Airway epithelial cell (primary cell): ENCODE data around the gene SLC38A3. TPM values are rescaled to one million over a fixed set of nuclear protein-coding genes. Genes with fewer than 3 reads are reported as not detected.

ENCODE experiments used
- total RNA-seq: library from RNA; depleted of rRNA; stranded (reverse); fragments of >200 nt; gene quantifications from 2 replicates; pipeline ENCODE4 v1.2.3, GENCODE V29; 2015

SLC38A3 gene
- 0.23 TPM in 1 of 2 replicates, not detected in the other for total RNA-seq

DNA sequence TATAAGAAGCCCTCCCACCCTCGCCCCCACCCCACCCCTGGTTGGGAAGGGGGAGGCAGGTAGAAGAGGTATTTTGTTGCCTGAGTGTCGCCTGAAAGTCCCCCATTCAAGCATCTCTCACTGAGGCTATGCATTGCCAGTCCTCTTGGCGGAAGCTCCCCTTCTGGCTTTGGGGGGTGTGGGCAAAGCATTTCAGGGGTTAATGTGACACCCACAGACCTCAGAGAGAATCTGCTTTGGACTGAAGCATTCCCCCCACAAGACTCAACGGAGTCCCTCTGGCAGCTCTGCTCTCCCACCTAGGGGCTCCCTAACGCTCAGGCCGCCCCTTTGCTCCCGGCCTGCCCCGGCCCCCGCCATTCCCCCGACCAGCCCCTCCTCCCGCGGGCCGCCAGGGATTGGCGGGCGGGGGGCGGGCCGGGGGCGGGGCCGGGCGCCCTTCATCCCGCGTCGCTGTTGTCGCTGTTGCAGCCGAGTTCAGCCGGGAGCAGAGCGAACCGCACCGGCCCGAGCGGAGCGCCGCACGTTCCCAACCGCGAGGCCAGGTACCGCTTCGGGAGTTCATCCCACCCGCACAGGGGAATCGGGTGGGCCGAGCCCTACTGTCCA is at the start of gene SLC38A3:
Gene SLC38A3, plus strand, starts transcription at position 468 of the 609 bp plus-strand sequence. CDS start 8,929 bp downstream, outside the sequence.

DNA sequence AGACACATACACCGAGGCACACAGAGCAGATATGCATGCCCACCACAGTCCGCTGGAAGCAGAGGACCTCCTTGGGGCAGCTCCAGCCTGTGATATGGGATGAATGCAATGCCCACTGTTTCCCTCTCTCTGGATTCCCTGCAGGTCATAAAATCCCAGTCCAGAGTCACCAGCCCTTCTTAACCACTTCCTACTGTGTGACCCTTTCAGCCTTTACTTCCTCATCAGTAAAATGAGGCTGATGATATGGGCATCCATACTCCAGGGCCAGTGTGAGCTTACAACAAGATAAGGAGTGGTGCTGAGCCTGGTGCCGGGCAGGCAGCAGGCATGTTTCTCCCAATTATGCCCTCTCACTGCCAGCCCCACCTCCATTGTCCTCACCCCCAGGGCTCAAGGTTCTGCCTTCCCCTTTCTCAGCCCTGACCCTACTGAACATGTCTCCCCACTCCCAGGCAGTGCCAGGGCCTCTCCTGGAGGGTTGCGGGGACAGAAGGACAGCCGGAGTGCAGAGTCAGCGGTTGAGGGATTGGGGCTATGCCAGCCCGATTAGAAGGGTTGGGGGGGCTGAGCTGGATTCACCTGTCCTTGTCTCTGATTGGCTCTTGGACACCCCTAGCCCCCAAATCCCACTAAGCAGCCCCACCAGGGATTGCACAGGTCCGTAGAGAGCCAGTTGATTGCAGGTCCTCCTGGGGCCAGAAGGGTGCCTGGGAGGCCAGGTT is 14.0 kb upstream of the SLC38A3 start, which contains the start of gene GNAT1:
Gene GNAT1, plus strand, starts transcription at position 675 of the 725 bp plus-strand sequence. CDS start 116 bp downstream, outside the sequence.

DNA sequence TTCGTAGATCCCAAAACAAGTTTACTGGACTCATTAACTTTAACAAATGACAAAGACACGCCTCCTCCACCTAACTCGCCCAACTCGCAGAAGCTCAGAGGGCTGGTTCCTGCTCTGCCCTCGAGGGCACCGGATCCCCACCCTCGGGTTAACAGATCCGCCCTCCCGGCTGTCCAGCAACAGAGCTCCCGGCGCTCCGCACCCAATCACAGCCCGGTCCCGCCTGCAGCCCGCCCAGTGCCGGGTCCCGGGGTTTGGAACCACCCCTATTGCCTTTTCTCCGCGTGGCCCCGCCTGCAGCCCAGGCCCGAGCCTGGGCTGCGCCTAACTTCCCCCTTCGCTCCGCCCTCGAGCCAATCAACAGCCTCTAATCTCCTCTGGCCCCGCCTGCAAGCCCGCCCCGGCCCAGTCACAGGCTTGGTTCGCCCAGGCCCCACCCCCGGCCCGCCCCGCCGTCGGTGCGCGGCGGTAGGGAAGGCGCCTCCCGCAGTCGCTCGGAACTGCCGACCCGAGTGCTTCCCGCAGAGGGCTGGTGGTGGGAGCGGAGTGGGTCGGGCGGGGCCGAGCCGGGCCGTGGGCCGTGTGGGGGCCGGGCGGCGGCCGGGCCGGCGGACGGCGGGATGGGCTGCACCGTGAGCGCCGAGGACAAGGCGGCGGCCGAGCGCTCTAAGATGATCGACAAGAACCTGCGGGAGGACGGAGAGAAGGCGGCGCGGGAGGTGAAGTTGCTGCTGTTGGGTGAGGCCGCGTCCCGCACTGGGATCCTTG is 30.8 kb downstream of the SLC38A3 start, which contains the start of gene GNAI2:
Gene GNAI2, plus strand, starts transcription at position 489 of the 768 bp plus-strand sequence. Its CDS starts 132 bp downstream, at position 621.

DNA sequence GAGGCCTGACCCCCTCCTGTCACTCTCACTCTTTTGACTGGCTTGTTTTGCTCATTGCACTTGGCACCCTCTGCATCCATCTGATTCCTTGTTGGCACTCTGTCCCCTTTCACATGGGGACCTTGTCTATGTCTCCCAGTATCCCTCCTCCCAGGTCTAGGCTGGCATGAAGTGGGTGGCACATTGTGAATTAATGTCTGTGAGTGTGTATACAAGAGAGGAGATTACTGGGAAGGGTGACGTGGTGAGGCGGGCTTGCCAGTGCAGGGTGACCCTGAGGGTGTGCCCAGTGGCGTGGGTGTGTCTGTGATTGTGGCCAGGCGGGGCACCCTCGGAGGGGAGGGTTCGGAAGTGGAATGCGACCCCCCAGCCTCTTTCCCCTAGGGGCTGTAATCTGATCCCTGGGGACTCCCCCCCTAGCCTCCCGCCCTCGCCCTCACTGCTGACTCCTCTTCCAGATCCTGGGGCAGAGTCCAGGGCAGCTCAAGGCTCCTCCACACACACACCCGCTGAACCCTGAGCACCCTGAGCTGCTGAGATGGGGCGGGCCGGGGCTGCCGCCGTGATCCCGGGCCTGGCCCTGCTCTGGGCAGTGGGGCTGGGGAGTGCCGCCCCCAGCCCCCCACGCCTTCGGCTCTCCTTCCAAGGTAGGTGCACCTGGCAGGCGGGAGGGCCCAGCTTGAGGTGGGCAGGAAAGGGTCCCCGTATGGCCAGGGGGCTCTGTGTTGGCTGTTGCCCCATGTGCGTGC is 63.8 kb downstream of the SLC38A3 start, which contains the start of gene SEMA3B:
Gene SEMA3B, plus strand, starts transcription at position 445 of the 749 bp plus-strand sequence. Its CDS starts 94 bp downstream, at position 539.

Other genes with a start within 250 kb of the SLC38A3 start
- 30.3 and 59.5 TPM in 2 replicates for gene RBM5, start 116.4 kb upstream of the SLC38A3 start, total RNA-seq
- 183 and 242 TPM in 2 replicates for gene SEMA3F, start 49.9 kb upstream of the SLC38A3 start, total RNA-seq
- 0.35 TPM in 1 of 2 replicates, not detected in the other for gene GNAT1, start 13.7 kb upstream of the SLC38A3 start, total RNA-seq
- 186 and 226 TPM in 2 replicates for gene GNAI2, start 30.9 kb downstream of the SLC38A3 start, total RNA-seq
- 3.9 and 5.4 TPM in 2 replicates for gene SEMA3B, start 63.9 kb downstream of the SLC38A3 start, total RNA-seq
- not detected in 2 replicates for gene LSMEM2, start 73.8 kb downstream of the SLC38A3 start, total RNA-seq
- 135 and 138 TPM in 2 replicates for gene IFRD2, start 87.2 kb downstream of the SLC38A3 start, total RNA-seq
- gene HYAL3, start 94.1 kb downstream of the SLC38A3 start, total RNA-seq, result 13.4 and 19.0 TPM in 2 replicates
- gene NAA80, start 94.1 kb downstream of the SLC38A3 start, total RNA-seq, result 28.8 and 38.5 TPM in 2 replicates
- gene HYAL1, start 98.3 kb downstream of the SLC38A3 start, total RNA-seq, result 29.3 and 29.6 TPM in 2 replicates
- gene HYAL2, start 117.5 kb downstream of the SLC38A3 start, total RNA-seq, result 81.7 and 102 TPM in 2 replicates
- gene TUSC2, start 123.0 kb downstream of the SLC38A3 start, total RNA-seq, result 32.7 and 56.4 TPM in 2 replicates
- 20.2 and 21.0 TPM in 2 replicates for gene RASSF1, start 135.6 kb downstream of the SLC38A3 start, total RNA-seq
- 1.1 and 1.4 TPM in 2 replicates for gene ZMYND10, start 140.5 kb downstream of the SLC38A3 start, total RNA-seq
- gene NPRL2, start 145.5 kb downstream of the SLC38A3 start, total RNA-seq, result 14.7 and 17.4 TPM in 2 replicates
- gene CYB561D2, start 145.6 kb downstream of the SLC38A3 start, total RNA-seq, result 24.9 and 28.8 TPM in 2 replicates
- 54.4 and 56.9 TPM in 2 replicates for gene TMEM115, start 154.2 kb downstream of the SLC38A3 start, total RNA-seq